ENCODE measurements around the gene PLXND1.

DNA sequence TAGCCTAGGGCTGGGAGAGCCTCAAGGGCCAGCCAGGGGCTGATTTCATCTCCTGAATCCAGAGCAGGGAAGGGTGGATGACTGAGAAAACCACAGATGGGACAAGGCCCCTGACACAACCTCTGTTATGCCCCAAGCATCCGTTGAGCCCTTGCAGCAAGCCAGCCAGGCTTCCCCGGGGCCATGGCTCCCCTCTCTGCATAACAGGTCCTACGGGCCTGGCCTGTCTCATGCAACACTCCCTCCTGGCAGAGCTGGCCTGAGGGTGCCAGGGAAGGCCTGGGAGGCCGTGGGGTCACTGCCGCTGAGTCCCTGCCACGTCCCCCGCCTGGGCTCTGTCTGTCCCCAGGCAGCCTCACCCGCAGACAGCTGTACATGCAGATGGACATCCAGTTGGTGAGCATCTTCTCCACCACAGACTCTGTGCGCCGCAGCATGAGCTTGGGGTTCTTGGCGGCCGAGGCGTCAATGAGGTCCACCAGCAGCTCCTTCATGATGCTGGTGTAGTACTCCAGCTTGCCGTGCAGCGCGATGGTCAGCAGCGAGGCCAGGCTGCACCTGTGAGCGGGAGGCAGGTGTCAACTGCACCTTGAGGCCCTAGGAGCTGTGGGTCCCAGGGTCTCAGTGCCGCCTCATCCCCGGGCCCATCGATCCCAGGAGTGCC is 41.4 kb downstream of the PLXND1 start:
- TF ChIP-seq CTCF (IDR thresholded peaks at IDR 0.05) (no peak), POLR2AphosphoS5 (IDR thresholded peaks at IDR 0.05) (no peak)
